Measurements from ENCODE around the gene H3-3A. TPM values are rescaled to one million over a fixed set of nuclear protein-coding genes. Genes with fewer than 3 reads are reported as not detected.

The H3-3A gene
- total and polyA plus RNA-seq, 2 experiments from 2014 or later, result 913 to 2,407 TPM

DNA sequence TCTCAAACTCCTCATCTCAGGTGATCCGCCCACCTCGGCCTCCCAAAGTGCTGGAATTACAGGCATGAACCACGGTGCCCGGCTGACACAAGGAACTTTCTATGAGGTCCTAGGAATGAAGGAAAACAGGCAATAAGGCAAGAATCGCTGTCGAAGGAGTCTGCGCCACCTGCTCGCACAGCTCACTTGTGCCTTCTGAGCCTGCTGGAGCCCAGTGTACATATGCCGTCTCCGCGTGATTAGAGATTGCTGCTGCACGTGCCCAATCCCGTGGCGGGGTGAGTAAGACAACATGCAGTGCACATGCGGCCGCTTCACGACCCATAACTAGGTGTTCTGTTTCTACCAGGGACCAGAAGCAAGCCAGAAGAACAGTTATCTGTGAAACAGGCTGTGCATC lies 24.3 kb downstream of the H3-3A start:
- no peak overlapping the region for H3K4me3 Mint-ChIP-seq

More for the DNA sequence above, 24.3 kb downstream of the H3-3A start:
- H3K79me2 ChIP-seq (replicated peaks; ENCODE audit: insufficient read depth), result no peaks in the 10 kb centered on the region
- peaks cover 14% of the 10 kb centered on the region for H3F3A ChIP-seq (replicated peaks; ENCODE audit: low read depth)
- no peaks in the 10 kb centered on the region; the same call in 2 of the 3 replicates for H3K36me3 Mint-ChIP-seq (ENCODE audit: low read depth)
- H2AFZ ChIP-seq, result 0 out of 2 replicates have a peak overlapping the region, but pooled peaks have one; percentile 14
- no peak overlapping the region for H3K4me2 ChIP-seq
- H3K27me3 ChIP-seq (ENCODE audit: insufficient read depth), result peaks cover 19% of the 10 kb centered on the region
- peaks cover 3% of the 10 kb centered on the region for H3K4me1 Mint-ChIP-seq
- no peak overlapping the region for H3K4me3 ChIP-seq
- H3K4me1 ChIP-seq (ENCODE audit: insufficient read depth), result peaks cover 4% of the 10 kb centered on the region; the same call in 1 of the 2 replicates
- no peak overlapping the region for H3K27ac Mint-ChIP-seq
- H3K27ac ChIP-seq (ENCODE audit: low read depth), result no peak overlapping the region
- DNase-seq (ENCODE audit: low spot score) (no peak), ATAC-seq (no peak)
- no peaks in the 10 kb centered on the region for H3K9me2 ChIP-seq (ENCODE audit: insufficient read depth)
- H4K20me1 ChIP-seq (replicated peaks; ENCODE audit: insufficient read depth), result 0 out of 2 replicates have a peak, but pooled peaks cover 3% of the 10 kb centered on the region
- no peak for TF ChIP-seq ZNF331 (CRISPR knock-in tag; IDR thresholded peaks at IDR 0.05; ENCODE audit: low read depth)
- TF ChIP-seq, protein P1, sequence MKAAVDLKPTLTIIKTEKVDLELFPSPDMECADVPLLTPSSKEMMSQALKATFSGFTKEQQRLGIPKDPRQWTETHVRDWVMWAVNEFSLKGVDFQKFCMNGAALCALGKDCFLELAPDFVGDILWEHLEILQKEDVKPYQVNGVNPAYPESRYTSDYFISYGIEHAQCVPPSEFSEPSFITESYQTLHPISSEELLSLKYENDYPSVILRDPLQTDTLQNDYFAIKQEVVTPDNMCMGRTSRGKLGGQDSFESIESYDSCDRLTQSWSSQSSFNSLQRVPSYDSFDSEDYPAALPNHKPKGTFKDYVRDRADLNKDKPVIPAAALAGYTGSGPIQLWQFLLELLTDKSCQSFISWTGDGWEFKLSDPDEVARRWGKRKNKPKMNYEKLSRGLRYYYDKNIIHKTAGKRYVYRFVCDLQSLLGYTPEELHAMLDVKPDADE (IDR thresholded peaks at IDR 0.05), result no peak
- TF ChIP-seq JUNB (IDR thresholded peaks at IDR 0.05; ENCODE audit: unreplicated experiment), result no peak
- no peak for TF ChIP-seq EZH2phosphoT487 (IDR thresholded peaks at IDR 0.05; ENCODE audit: unreplicated experiment)
- TF ChIP-seq, protein P2, sequence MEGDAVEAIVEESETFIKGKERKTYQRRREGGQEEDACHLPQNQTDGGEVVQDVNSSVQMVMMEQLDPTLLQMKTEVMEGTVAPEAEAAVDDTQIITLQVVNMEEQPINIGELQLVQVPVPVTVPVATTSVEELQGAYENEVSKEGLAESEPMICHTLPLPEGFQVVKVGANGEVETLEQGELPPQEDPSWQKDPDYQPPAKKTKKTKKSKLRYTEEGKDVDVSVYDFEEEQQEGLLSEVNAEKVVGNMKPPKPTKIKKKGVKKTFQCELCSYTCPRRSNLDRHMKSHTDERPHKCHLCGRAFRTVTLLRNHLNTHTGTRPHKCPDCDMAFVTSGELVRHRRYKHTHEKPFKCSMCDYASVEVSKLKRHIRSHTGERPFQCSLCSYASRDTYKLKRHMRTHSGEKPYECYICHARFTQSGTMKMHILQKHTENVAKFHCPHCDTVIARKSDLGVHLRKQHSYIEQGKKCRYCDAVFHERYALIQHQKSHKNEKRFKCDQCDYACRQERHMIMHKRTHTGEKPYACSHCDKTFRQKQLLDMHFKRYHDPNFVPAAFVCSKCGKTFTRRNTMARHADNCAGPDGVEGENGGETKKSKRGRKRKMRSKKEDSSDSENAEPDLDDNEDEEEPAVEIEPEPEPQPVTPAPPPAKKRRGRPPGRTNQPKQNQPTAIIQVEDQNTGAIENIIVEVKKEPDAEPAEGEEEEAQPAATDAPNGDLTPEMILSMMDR (conservative IDR thresholded peaks at IDR 0.05; ENCODE audit: low read depth in 2 of 2), result no peak
- no peak for TF ChIP-seq NANOG (IDR thresholded peaks at IDR 0.05; ENCODE audit: borderline replicate concordance)
- no peak for TF ChIP-seq STAT1 (IDR thresholded peaks at IDR 0.05; ENCODE audit: unreplicated experiment)
- TF ChIP-seq, protein P3, sequence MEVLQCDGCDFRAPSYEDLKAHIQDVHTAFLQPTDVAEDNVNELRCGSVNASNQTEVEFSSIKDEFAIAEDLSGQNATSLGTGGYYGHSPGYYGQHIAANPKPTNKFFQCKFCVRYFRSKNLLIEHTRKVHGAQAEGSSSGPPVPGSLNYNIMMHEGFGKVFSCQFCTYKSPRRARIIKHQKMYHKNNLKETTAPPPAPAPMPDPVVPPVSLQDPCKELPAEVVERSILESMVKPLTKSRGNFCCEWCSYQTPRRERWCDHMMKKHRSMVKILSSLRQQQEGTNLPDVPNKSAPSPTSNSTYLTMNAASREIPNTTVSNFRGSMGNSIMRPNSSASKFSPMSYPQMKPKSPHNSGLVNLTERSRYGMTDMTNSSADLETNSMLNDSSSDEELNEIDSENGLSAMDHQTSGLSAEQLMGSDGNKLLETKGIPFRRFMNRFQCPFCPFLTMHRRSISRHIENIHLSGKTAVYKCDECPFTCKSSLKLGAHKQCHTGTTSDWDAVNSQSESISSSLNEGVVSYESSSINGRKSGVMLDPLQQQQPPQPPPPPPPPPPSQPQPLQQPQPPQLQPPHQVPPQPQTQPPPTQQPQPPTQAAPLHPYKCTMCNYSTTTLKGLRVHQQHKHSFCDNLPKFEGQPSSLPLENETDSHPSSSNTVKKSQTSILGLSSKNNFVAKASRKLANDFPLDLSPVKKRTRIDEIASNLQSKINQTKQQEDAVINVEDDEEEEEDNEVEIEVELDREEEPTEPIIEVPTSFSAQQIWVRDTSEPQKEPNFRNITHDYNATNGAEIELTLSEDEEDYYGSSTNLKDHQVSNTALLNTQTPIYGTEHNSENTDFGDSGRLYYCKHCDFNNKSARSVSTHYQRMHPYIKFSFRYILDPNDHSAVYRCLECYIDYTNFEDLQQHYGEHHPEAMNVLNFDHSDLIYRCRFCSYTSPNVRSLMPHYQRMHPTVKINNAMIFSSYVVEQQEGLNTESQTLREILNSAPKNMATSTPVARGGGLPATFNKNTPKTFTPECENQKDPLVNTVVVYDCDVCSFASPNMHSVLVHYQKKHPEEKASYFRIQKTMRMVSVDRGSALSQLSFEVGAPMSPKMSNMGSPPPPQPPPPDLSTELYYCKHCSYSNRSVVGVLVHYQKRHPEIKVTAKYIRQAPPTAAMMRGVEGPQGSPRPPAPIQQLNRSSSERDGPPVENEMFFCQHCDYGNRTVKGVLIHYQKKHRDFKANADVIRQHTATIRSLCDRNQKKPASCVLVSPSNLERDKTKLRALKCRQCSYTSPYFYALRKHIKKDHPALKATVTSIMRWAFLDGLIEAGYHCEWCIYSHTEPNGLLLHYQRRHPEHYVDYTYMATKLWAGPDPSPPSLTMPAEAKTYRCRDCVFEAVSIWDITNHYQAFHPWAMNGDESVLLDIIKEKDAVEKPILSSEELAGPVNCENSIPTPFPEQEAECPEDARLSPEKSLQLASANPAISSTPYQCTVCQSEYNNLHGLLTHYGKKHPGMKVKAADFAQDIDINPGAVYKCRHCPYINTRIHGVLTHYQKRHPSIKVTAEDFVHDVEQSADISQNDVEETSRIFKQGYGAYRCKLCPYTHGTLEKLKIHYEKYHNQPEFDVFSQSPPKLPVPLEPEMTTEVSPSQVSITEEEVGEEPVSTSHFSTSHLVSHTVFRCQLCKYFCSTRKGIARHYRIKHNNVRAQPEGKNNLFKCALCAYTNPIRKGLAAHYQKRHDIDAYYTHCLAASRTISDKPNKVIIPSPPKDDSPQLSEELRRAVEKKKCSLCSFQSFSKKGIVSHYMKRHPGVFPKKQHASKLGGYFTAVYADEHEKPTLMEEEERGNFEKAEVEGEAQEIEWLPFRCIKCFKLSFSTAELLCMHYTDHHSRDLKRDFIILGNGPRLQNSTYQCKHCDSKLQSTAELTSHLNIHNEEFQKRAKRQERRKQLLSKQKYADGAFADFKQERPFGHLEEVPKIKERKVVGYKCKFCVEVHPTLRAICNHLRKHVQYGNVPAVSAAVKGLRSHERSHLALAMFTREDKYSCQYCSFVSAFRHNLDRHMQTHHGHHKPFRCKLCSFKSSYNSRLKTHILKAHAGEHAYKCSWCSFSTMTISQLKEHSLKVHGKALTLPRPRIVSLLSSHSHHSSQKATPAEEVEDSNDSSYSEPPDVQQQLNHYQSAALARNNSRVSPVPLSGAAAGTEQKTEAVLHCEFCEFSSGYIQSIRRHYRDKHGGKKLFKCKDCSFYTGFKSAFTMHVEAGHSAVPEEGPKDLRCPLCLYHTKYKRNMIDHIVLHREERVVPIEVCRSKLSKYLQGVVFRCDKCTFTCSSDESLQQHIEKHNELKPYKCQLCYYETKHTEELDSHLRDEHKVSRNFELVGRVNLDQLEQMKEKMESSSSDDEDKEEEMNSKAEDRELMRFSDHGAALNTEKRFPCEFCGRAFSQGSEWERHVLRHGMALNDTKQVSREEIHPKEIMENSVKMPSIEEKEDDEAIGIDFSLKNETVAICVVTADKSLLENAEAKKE (CRISPR knock-in tag; IDR thresholded peaks at IDR 0.05), result no peak
- no peak for TF ChIP-seq POLR2AphosphoS5 (IDR thresholded peaks at IDR 0.05; ENCODE audit: low read depth)
- TF ChIP-seq CREB1 (CRISPR knock-in tag; IDR thresholded peaks at IDR 0.05; ENCODE audit: low read depth), result no peak
- no peak for TF ChIP-seq EZH2 (IDR thresholded peaks at IDR 0.05; ENCODE audit: low read depth, unreplicated experiment)
- TF ChIP-seq ZNF114 (CRISPR knock-in tag; IDR thresholded peaks at IDR 0.05), result no peak
- TF ChIP-seq, protein P4, sequence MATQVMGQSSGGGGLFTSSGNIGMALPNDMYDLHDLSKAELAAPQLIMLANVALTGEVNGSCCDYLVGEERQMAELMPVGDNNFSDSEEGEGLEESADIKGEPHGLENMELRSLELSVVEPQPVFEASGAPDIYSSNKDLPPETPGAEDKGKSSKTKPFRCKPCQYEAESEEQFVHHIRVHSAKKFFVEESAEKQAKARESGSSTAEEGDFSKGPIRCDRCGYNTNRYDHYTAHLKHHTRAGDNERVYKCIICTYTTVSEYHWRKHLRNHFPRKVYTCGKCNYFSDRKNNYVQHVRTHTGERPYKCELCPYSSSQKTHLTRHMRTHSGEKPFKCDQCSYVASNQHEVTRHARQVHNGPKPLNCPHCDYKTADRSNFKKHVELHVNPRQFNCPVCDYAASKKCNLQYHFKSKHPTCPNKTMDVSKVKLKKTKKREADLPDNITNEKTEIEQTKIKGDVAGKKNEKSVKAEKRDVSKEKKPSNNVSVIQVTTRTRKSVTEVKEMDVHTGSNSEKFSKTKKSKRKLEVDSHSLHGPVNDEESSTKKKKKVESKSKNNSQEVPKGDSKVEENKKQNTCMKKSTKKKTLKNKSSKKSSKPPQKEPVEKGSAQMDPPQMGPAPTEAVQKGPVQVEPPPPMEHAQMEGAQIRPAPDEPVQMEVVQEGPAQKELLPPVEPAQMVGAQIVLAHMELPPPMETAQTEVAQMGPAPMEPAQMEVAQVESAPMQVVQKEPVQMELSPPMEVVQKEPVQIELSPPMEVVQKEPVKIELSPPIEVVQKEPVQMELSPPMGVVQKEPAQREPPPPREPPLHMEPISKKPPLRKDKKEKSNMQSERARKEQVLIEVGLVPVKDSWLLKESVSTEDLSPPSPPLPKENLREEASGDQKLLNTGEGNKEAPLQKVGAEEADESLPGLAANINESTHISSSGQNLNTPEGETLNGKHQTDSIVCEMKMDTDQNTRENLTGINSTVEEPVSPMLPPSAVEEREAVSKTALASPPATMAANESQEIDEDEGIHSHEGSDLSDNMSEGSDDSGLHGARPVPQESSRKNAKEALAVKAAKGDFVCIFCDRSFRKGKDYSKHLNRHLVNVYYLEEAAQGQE (IDR thresholded peaks at IDR 0.05; ENCODE audit: unreplicated experiment), result no peak
- no peaks in the 10 kb centered on the region for H3K36me3 ChIP-seq (ENCODE audit: insufficient read depth)
- H3K9me3 Mint-ChIP-seq, result peaks cover 3% of the 10 kb centered on the region; the same call in 1 of the 3 replicates
- H3K27me3 Mint-ChIP-seq (ENCODE audit: insufficient read depth, low read depth, poor library complexity), result peaks cover 30% of the 10 kb centered on the region

Measured in GM23338 (cell line).